ENCODE measurements around the gene A3GALT2. TPM values are rescaled to one million over a fixed set of nuclear protein-coding genes. Genes with fewer than 3 reads are reported as not detected.

Gene A3GALT2
- polyA plus RNA-seq, 1 of the 3 experiments (the other 2 are of a cell fraction) = 0.07 TPM

GRCh38 chr1:33276573-33277298 is 44.2 kb downstream of the A3GALT2 start:
- TF ChIP-seq NFIC (IDR thresholded peaks at IDR 0.05; ENCODE audit: borderline replicate concordance) (no peak), CHD2 (IDR thresholded peaks at IDR 0.05; ENCODE audit: low read length, partially characterized antibody) (no peak), RCOR1 (IDR thresholded peaks at IDR 0.05; ENCODE audit: low read length) (no peak), TEAD4 (IDR thresholded peaks at IDR 0.05; ENCODE audit: borderline replicate concordance, insufficient read depth) (no peak), TCF12 (IDR thresholded peaks at IDR 0.05) (no peak), MXI1 (IDR thresholded peaks at IDR 0.05; ENCODE audit: low read depth, low read length) (no peak), SIN3A (IDR thresholded peaks at IDR 0.05; ENCODE audit: borderline replicate concordance, low read depth, low read length) (no peak), TAF1 (IDR thresholded peaks at IDR 0.05; ENCODE audit: borderline replicate concordance, low read depth, low read length) (no peak)
- TF ChIP-seq, protein P1, sequence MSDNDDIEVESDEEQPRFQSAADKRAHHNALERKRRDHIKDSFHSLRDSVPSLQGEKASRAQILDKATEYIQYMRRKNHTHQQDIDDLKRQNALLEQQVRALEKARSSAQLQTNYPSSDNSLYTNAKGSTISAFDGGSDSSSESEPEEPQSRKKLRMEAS (IDR thresholded peaks at IDR 0.05; ENCODE audit: low read depth) = no peak
- Histone ChIP-seq H3K27ac (ENCODE audit: low read depth in 2 of 2, low read length in 1 of 2) (no peak overlapping the region), H3K4me1 (ENCODE audit: control insufficient read depth in 1 of 2, insufficient read depth in 2 of 2, low read depth in 1 of 2, low read length in 1 of 2) (no peaks in the 10 kb centered on the region; a peak in 1 of 4 replicates), H3K27me3 (ENCODE audit: insufficient read depth) (no peaks in the 10 kb centered on the region), H3K36me3 (replicated peaks in 1 of 2; ENCODE audit: control insufficient read depth in 1 of 2, insufficient read depth in 2 of 2, low read length in 1 of 2) (peaks cover 17 to 37% of the 10 kb centered on the region in 2 experiments), H3K79me2 (ENCODE audit: insufficient read depth) (peaks cover 27% of the 10 kb centered on the region; the same call in 1 of the 2 replicates), H3K4me3 (ENCODE audit: low read depth in 2 of 2, low read length in 1 of 2) (no peak overlapping the region), H3K9me2 (no peaks in the 10 kb centered on the region), H2AFZ (ENCODE audit: low read depth) (no peak overlapping the region), H3K9me3 (no peaks in the 10 kb centered on the region), H4K20me1 (ENCODE audit: insufficient read depth) (peaks cover 34% of the 10 kb centered on the region), H3F3A (replicated peaks; ENCODE audit: insufficient read depth) (no peaks in the 10 kb centered on the region), H3K4me2 (no peak overlapping the region), H3K9ac (no peak overlapping the region)
- ChIA-PET POLR2A (no interaction called here), CTCF (no interaction called here)
- no peak for DNase-seq
- 93% methylated on average over 29 of the region's 30 CpGs for WGBS (ENCODE audit: low lambda C conversion rate)

DNA sequence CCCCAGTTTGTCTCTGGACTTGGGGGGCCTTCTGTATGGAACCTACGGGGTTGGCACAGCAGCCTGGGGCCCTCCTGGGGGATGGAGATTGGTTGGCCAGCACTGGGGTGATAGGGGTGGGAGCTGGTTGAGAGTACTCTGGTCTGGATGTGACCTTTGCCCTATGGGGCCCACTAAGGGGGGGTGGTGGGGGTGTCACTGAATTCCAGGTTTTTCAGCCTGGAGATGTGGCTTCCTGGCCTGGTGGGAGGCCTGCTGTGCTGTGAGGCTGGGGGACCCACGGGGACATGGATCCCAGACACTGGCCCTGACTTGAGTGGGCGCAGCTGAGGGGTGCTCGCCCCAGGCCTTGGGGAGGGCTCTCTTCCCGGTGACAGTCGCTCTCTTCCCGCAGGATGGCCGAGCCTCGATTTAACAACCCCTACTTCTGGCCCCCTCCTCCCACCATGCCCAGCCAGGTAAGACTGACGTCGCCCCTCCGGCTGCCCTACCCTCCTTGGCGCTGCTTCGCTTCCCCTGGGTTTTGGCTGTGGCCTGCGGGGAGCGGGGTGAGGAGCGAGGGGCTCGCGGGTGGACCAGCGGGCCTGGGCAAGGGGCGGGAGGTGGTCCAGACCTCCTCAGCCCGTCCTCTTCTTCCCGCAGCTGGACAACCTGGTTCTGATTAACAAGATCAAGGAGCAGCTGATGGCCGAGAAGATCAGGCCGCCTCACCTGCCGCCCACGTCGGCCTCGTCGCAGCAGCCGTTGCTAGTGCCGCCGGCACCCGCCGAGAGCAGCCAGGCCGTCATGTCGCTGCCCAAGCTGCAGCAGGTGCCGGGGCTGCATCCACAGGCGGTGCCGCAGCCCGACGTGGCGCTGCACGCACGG is 45.0 kb downstream of the A3GALT2 start:
- 96% methylated on average over 45 of the region's 45 CpGs for WGBS (ENCODE audit: low lambda C conversion rate)
- ChIA-PET POLR2A (no interaction called here), CTCF (interaction anchor here (3.1 kb wide), 1 partner anchor 20 kb away, joined by 13 read pairs; no protein-coding TSS in a partner anchor)
- Histone ChIP-seq H3K79me2 (ENCODE audit: insufficient read depth) (peaks cover 31% of the 10 kb centered on the region; the same call in 1 of the 2 replicates), H4K20me1 (ENCODE audit: insufficient read depth) (peaks cover 42% of the 10 kb centered on the region), H3K27me3 (ENCODE audit: insufficient read depth) (no peaks in the 10 kb centered on the region), H3K4me2 (no peak overlapping the region), H3K27ac (ENCODE audit: low read depth in 2 of 2, low read length in 1 of 2) (no peak overlapping the region), H3K36me3 (replicated peaks in 1 of 2; ENCODE audit: control insufficient read depth in 1 of 2, insufficient read depth in 2 of 2, low read length in 1 of 2) (peaks cover 17 to 31% of the 10 kb centered on the region in 2 experiments), H3K9me3 (no peaks in the 10 kb centered on the region), H3K4me3 (ENCODE audit: low read depth in 2 of 2, low read length in 1 of 2) (no peak overlapping the region), H3K4me1 (ENCODE audit: control insufficient read depth in 1 of 2, insufficient read depth in 2 of 2, low read depth in 1 of 2, low read length in 1 of 2) (no peaks in the 10 kb centered on the region; a peak in 1 of 4 replicates), H3K9ac (no peak overlapping the region), H3F3A (replicated peaks; ENCODE audit: insufficient read depth) (no peaks in the 10 kb centered on the region), H2AFZ (ENCODE audit: low read depth) (no peak overlapping the region), H3K9me2 (no peaks in the 10 kb centered on the region)
- DNase-seq = no peak
- TF ChIP-seq TAF1 (IDR thresholded peaks at IDR 0.05; ENCODE audit: borderline replicate concordance, low read depth, low read length) (no peak), FOXM1 (IDR thresholded peaks at IDR 0.05; ENCODE audit: low read depth) (no peak), RXRA (IDR thresholded peaks at IDR 0.05; ENCODE audit: borderline replicate concordance, low read depth) (no peak), USF2 (IDR thresholded peaks at IDR 0.05; ENCODE audit: borderline replicate concordance, low read depth, low read length) (no peak), CHD2 (IDR thresholded peaks at IDR 0.05; ENCODE audit: low read length, partially characterized antibody) (no peak), SIN3A (IDR thresholded peaks at IDR 0.05; ENCODE audit: borderline replicate concordance, low read depth, low read length) (no peak), CTCF (IDR thresholded peaks at IDR 0.05) (no peak), JUND (IDR thresholded peaks at IDR 0.05) (no peak), MXI1 (IDR thresholded peaks at IDR 0.05; ENCODE audit: low read depth, low read length) (no peak), ELF1 (IDR thresholded peaks at IDR 0.05) (no peak)
- TF ChIP-seq, protein P1 (IDR thresholded peaks at IDR 0.05; ENCODE audit: low read depth) = no peak
- TF ChIP-seq, protein P2, sequence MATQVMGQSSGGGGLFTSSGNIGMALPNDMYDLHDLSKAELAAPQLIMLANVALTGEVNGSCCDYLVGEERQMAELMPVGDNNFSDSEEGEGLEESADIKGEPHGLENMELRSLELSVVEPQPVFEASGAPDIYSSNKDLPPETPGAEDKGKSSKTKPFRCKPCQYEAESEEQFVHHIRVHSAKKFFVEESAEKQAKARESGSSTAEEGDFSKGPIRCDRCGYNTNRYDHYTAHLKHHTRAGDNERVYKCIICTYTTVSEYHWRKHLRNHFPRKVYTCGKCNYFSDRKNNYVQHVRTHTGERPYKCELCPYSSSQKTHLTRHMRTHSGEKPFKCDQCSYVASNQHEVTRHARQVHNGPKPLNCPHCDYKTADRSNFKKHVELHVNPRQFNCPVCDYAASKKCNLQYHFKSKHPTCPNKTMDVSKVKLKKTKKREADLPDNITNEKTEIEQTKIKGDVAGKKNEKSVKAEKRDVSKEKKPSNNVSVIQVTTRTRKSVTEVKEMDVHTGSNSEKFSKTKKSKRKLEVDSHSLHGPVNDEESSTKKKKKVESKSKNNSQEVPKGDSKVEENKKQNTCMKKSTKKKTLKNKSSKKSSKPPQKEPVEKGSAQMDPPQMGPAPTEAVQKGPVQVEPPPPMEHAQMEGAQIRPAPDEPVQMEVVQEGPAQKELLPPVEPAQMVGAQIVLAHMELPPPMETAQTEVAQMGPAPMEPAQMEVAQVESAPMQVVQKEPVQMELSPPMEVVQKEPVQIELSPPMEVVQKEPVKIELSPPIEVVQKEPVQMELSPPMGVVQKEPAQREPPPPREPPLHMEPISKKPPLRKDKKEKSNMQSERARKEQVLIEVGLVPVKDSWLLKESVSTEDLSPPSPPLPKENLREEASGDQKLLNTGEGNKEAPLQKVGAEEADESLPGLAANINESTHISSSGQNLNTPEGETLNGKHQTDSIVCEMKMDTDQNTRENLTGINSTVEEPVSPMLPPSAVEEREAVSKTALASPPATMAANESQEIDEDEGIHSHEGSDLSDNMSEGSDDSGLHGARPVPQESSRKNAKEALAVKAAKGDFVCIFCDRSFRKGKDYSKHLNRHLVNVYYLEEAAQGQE (IDR thresholded peaks at IDR 0.05; ENCODE audit: low read depth, low read length) = no peak

Data from SK-N-SH (cell line).